Activated T-cell treated with anti-CD3 and anti-CD28 coated beads, Interleukin-2, amount 50 U/mL, for 1 hour (primary cell): Measurements from ENCODE around the gene ABI1.

ENCODE experiments used
- DNase-seq: peaks from one replicate; pipeline ENCODE4 v3.0.0-alpha.2; 2020

The ABI1 gene

DNA sequence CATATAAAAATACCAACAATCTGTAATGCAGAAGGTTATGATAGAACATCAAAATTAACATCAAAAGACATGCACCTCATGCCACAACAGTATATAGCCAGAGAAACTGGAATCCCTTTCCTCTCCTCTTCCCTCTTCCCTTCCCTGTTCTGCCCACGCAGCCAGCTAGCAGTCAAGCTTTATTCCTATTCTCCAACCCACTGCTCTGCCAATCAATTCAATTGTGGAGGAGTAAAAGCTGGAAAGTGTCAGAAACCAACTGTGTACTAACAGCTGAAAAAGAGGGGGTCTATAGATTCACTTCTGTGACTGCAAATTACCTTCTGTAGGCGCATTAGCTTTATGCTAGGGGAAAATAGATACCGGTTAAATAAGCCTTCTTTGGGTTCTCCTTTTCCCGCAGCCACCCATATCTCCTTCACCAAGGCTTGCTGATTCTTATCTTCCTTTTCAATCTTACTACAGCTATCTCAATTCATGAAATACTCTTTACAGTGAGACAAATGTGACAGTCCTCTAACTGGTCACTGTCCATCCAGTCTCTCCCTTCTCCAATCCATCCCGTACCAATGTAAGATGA lies 16.3 kb downstream of the ABI1 start:
- DNase-seq = no peak

- DNase-seq = no peak
Measured at GRCh38 chr10:26843736-26844135, 17.0 kb downstream of the ABI1 start.

- no peak for DNase-seq
Measured at GRCh38 chr10:26841733-26842317, 18.9 kb downstream of the ABI1 start.

- DNase-seq = no peak
Measured at GRCh38 chr10:26840938-26841732, 19.6 kb downstream of the ABI1 start.

DNA sequence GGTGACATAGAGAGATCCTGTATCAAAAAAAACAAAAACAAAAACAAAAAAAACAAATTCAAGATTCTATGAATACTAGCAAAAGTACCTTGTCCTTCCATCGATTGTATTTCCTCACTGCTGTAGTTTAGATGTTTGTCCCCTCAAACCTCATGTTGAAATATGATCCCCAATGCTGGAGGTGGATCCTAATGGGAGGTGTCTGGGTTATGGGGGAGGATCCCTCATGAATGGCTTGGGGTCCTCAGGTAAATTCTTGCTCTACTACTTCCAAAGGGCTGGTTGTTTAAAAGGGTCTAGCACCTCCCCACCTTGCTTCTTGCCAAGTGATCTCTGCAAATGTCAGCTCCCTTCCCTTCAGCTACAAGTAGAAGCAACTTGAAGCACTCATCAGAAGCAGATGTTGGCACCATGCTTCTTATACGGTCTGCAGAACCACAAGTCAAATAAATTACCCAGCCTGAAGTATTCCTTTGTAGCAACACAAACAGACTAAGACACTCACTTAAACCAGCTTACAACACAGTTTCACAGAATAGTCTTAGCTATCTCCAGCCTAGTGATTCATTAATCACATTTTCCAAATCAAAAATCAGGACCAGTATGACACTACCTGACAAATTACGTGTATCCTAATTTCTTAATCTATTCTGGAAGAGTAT lies 20.7 kb downstream of the ABI1 start:
- DNase-seq = no peak

- no peak for DNase-seq
Measured at GRCh38 chr10:26837139-26837538, 23.6 kb downstream of the ABI1 start.

GRCh38 chr10:26835025-26835424 lies 25.7 kb downstream of the ABI1 start:
- DNase-seq = no peak

DNA sequence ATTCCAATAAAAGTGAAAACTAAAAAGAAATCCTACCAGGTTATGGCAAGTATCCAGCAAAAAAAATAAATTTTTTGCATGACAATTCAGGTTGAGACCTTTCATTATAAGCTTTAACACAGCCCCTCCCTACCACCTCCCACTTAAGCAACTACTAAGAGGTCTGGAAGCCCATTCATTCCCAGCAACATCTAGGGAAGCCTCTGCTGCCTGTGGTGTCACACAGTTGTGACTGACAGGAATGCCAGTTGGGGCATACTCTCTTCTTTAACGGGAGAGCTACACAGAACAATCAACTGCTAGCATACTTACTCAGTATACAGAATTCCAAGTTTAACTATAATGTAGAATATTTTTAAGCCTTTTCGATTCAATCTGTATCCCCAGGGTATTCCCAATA lies 27.8 kb downstream of the ABI1 start:
- no peak for DNase-seq

GRCh38 chr10:26831936-26832335 lies 28.8 kb downstream of the ABI1 start:
- DNase-seq = no peak

DNA sequence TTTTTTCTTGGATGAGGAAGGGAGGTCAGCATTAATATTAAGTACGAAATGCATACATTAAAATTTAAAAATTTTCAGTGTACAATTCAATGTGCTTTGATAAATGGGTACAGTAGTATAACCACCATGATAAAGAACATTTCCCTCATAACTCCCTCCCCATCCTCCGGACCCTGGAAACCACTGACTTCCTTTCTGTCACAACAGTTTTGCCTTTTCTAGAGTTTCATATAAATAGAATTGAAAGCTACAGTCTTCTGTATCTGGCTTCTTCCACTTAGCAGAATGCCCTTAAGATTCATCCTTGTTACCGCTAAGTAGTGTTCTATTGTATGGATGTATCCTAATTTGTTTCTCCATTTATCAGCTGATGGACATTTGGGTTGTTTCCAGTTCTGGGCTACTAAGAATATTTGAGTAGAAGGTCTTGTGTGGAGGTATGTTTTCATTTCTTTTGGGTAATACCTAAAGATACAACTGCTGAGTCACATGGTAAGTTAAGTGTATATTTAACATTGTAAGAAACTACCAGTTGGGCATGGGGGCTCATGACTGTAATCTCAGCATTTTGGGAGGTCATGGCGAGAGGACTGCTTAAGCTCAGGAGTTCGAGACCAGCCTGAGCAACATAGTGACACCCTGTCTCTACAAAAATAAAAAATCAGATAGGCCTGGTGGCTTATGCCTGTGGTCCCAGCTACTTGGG lies 30.8 kb downstream of the ABI1 start:
- DNase-seq = no peak

DNA sequence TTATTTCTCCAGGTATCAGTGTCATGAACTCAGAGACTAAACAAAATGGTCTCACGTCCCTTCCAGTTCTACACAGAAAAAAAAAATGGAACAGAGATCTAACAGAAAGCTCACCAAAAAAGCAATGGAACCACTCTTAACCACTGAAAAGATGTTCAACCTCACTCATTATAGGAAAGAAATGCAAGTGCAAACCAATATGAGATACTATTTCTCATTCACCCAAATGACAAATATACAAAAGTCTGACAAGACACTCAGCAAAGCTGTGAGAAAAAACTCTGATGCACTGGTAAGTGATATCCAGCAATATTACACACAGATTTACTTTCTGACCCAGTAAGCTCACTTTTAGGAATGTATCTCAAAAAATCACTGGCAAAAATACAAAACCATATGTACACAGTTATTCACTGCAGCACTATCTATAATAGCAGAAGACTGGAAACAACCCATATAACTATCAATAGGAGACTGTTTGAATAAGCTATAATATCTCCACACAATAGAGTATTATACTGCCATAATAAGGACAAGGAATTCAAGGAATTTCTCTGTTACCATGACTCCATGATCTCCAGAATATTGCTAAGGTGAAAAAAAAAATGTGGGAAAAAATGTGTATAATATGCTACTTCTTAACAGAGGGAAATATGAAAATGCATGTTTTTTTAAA lies 36.6 kb downstream of the ABI1 start:
- no peak for DNase-seq

- DNase-seq = no peak
Measured at GRCh38 chr10:26821699-26822570, 38.8 kb downstream of the ABI1 start.

DNA sequence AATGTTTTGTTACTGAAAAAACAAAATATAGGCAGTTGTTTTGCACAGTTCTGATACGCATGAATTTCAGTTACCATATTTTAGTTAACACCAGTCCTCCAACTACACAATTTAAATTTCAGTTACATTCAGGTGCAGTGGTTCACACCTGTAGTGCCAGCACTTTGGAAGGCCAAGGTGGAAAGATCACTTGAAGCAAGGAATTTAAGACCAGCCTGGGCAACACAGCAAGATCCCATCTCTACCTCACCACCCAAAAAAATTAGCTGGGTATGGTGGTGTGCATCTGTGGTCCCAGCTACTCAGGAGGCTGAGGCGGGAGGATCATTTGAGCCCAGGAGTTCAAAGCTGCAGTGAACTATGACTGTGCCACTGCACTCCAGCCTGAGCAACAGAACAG lies 45.3 kb downstream of the ABI1 start:
- no peak for DNase-seq

DNA sequence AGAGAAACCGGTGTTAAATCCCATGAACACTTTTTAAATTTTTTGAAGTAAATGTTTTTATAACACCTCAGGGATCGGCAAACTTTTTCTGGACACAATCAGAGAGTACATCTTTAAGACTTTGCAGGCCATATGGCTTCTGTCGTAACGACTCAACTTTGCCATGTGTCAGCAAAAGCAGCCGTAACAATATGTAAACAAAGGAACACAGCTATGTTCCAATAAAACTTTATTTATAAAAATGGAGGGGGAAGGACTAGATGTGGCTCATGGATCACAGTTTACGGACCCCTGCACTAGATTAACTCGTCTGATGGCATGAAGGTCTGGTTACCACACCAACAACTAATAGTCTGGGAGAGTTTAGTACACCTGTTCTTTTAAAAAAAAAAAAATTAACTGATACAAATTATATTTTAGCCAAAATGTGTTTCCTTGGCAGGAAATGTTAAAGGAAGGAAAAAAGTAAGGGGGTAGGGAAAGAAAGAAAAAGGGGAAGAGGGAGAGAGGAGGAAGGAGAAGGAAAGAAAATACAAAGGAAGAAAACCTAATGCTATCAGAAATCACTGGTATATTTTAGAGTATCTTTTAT lies 50.2 kb downstream of the ABI1 start:
- no peak for DNase-seq

DNA sequence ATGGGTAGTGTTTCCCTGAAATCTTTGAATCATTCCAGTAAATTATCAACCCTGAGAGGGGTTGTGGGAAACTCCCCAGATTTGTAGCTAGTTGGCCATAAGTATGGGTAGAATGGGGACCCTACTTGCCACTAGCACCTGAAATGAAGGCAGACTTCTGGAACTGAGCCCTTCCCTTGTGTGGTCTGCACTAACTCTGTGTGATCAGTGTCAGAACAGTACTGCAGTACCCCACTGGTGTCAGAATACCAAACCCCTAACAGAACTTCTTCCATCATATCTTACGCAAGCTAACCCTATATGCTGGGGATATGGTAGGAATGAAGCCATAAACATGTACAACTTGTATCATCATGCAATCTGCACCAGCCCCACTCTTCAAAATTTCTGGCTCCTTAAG lies 50.8 kb downstream of the ABI1 start:
- no peak for DNase-seq

- no peak for DNase-seq
Measured at GRCh38 chr10:26807532-26807931, 53.2 kb downstream of the ABI1 start.

GRCh38 chr10:26806557-26806956 lies 54.2 kb downstream of the ABI1 start:
- DNase-seq = no peak

- no peak for DNase-seq
Measured at GRCh38 chr10:26805567-26806245, 55.1 kb downstream of the ABI1 start.

DNA sequence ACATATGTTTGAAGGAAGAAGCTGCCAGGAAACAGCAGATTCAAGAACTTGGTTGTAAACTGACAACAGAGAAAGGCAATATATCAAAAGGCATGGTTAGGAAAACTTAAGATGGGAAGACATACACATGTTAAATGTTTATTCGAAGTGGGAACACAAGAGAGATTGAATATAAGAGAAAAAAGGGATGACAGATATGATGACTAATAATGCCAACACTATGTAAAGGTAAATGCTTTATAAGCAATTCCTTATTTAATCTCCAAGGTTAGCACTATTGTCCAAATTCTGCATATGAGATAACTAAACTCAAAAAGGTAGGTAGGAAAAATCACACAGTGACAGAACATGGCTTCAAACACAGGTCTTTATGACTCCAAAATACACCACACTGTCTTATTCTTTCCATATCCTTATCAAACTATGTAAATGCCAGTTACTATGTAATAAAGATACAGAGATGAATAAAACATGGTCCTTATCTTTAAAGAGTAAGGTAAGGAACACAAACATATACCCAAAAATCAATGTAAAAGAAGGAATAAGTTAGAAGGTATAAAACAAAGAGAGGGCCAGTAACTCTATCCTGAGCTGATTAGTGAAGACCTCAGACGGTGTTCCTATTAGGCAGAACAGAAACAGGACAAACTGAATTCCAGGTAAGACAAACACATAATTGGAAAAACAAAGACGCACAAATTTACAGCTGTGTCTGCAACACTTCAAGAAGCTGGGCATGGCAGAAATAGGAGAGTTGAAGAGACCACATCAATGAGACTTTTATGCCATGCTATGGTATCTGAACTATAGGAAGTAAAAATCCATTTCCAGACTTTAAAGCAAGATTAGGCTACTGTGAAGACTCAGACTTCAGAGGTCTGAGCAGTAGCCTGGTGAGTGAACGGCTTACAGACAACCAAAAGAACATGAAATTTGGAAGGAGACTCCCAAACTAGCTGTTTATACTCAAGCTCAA lies 56.1 kb downstream of the ABI1 start:
- no peak for DNase-seq
